ENCODE results near the gene HADHB. TPM values are rescaled to one million over a fixed set of nuclear protein-coding genes. Genes with fewer than 3 reads are reported as not detected.

Gene HADHB
- total and polyA plus RNA-seq, 2 of the 13 experiments (the other 11 are each of a cell fraction or from before 2014, with no cell fraction given) = 112 to 238 TPM

DNA sequence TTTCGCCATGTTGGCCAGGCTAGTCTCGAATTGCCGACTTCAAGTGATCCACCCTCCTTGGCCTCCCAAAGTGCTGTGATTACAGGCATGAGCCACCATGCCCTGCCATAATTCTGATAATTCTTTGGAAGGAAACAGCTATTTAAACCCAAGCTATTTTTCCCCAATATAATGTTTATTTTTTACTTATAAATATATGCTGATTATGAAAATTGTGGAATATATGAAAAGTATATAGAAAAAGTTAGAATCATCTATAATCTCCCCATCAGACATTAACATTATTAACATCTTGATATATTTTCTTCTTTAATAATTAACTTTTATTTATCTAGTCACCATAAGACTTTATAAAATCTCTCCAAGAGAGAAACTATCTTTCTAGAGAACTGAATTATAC lies 41.2 kb downstream of the HADHB start:
- H3K36me3 ChIP-seq (replicated peaks in 1 of 2; ENCODE audit: control insufficient read depth in 1 of 2, insufficient read depth in 2 of 2, low read length in 2 of 2) = peaks cover 21 to 47% of the 10 kb centered on the region in 2 experiments
- intact Hi-C loops (cut with micrococcal nuclease; ENCODE audit: unreplicated experiment) = no loop called here
- no peaks in the 10 kb centered on the region for H3K79me2 ChIP-seq (ENCODE audit: insufficient read depth, low read length)
- WGBS (ENCODE audit: low lambda C conversion rate) = 98% methylated on average over 3 of the region's 3 CpGs
- in situ Hi-C loops (cut with HindIII; ENCODE audit: extremely low pct_ligation_motif_present, low pct_unique_long_range_greater_than_20kb) = no loop called here
- peaks cover 5% of the 10 kb centered on the region; the same call in 1 of the 2 replicates for H3K4me1 ChIP-seq (ENCODE audit: insufficient read depth, low read length)
- BruUV-seq (replicated peaks) = no TSS peak
- no peak for FAIRE-seq
- no peaks in the 10 kb centered on the region for H4K20me1 ChIP-seq (ENCODE audit: insufficient read depth, low read length)
- ChIA-PET CTCF (ENCODE audit: low intra/inter-chr PET ratio, low total read pairs) (no interaction called here), POLR2A (no interaction called here)
- ATAC-seq = no peak
- H3K9me3 ChIP-seq (ENCODE audit: low read length) = no peaks in the 10 kb centered on the region
- no peak overlapping the region for H3K27ac ChIP-seq (ENCODE audit: extremely low read length, insufficient read depth, low read length)
- DNase-seq (ENCODE audit: low spot score) = no peak
- TF ChIP-seq MAFK (conservative IDR thresholded peaks at IDR 0.05 in 1 of 2, IDR thresholded peaks at IDR 0.05 in 1 of 2; ENCODE audit: low read length in 2 of 2) (peak in 1 of 2 experiments; percentile 35; a peak in 1 of 4 replicates), ZNF563 (CRISPR knock-in tag; IDR thresholded peaks at IDR 0.05) (no peak)
- H3K27me3 ChIP-seq (ENCODE audit: control insufficient read depth in 1 of 2, insufficient read depth in 2 of 2, low read length in 2 of 2) = no peaks in the 10 kb centered on the region
- no peak overlapping the region for H3K4me2 ChIP-seq (ENCODE audit: low read depth, low read length)
- no peak overlapping the region for H2AFZ ChIP-seq (ENCODE audit: low read length)
- H3K4me3 ChIP-seq (replicated peaks in 1 of 3; ENCODE audit: insufficient read depth in 1 of 3, low read depth in 2 of 3, low read length in 3 of 3) = no peak overlapping the region
- no peak overlapping the region for H3K9ac ChIP-seq (ENCODE audit: insufficient read depth, low read depth, low read length)

DNA sequence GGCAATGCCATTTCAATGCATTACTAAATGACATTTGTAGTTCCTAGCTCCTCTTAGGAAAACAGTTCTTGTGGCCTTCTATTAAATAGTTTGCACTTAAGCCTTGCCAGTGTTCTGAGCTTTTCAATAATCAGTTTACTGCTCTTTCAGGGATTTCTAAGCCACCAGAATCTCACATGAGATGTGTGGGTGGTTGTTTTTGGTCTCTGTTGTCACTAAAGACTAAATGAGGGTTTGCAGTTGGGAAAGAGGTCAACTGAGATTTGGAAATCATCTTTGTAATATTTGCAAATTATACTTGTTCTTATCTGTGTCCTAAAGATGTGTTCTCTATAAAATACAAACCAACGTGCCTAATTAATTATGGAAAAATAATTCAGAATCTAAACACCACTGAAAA lies 45.3 kb downstream of the HADHB start:
- CTCF ChIA-PET (ENCODE audit: low intra/inter-chr PET ratio, low total read pairs) = no interaction called here
- BruUV-seq (replicated peaks) = no TSS peak
- POLR2A ChIA-PET = no interaction called here
- H3K9me3 ChIP-seq (ENCODE audit: low read length) = no peaks in the 10 kb centered on the region
- TF ChIP-seq, protein P1, sequence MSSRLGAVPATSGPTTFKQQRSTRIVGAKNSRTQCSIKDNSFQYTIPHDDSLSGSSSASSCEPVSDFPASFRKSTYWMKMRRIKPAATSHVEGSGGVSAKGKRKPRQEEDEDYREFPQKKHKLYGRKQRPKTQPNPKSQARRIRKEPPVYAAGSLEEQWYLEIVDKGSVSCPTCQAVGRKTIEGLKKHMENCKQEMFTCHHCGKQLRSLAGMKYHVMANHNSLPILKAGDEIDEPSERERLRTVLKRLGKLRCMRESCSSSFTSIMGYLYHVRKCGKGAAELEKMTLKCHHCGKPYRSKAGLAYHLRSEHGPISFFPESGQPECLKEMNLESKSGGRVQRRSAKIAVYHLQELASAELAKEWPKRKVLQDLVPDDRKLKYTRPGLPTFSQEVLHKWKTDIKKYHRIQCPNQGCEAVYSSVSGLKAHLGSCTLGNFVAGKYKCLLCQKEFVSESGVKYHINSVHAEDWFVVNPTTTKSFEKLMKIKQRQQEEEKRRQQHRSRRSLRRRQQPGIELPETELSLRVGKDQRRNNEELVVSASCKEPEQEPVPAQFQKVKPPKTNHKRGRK (CRISPR knock-in tag; IDR thresholded peaks at IDR 0.05) = no peak
- no peak for TF ChIP-seq SIN3A (IDR thresholded peaks at IDR 0.05; ENCODE audit: borderline replicate concordance, low read depth, low read length)
- DNase-seq (ENCODE audit: low spot score) (no peak), FAIRE-seq (no peak), ATAC-seq (no peak)
- peaks cover 11 to 23% of the 10 kb centered on the region in 2 experiments for H3K36me3 ChIP-seq (replicated peaks in 1 of 2; ENCODE audit: control insufficient read depth in 1 of 2, insufficient read depth in 2 of 2, low read length in 2 of 2)
- no peaks in the 10 kb centered on the region for H3K27me3 ChIP-seq (ENCODE audit: control insufficient read depth in 1 of 2, insufficient read depth in 2 of 2, low read length in 2 of 2)
- no peak overlapping the region for H3K4me3 ChIP-seq (replicated peaks in 1 of 3; ENCODE audit: insufficient read depth in 1 of 3, low read depth in 2 of 3, low read length in 3 of 3)
- in situ Hi-C loops (cut with HindIII; ENCODE audit: extremely low pct_ligation_motif_present, low pct_unique_long_range_greater_than_20kb) = no loop called here
- peaks cover 15% of the 10 kb centered on the region; the same call in 1 of the 2 replicates for H3K4me1 ChIP-seq (ENCODE audit: insufficient read depth, low read length)
- no peak overlapping the region for H3K27ac ChIP-seq (ENCODE audit: extremely low read length, insufficient read depth, low read length)
- H3K79me2 ChIP-seq (ENCODE audit: insufficient read depth, low read length) = no peaks in the 10 kb centered on the region
- WGBS (ENCODE audit: low lambda C conversion rate) = 89% methylated on average over 1 of the region's 1 CpG
- no peak overlapping the region for H3K4me2 ChIP-seq (ENCODE audit: low read depth, low read length)
- intact Hi-C loops (cut with micrococcal nuclease; ENCODE audit: unreplicated experiment) = no loop called here
- no peak overlapping the region for H2AFZ ChIP-seq (ENCODE audit: low read length)
- no peaks in the 10 kb centered on the region for H4K20me1 ChIP-seq (ENCODE audit: insufficient read depth, low read length)
- no peak overlapping the region for H3K9ac ChIP-seq (ENCODE audit: insufficient read depth, low read depth, low read length)
